Measurements from ENCODE around the gene MKKS. TPM values are rescaled to one million over a fixed set of nuclear protein-coding genes. Genes with fewer than 3 reads are reported as not detected.
A peak's percentile ranks its signal among the peaks of the same experiment; 100 is the strongest.

MKKS gene
- polyA plus RNA-seq, 2 of the 4 experiments (the other 2 are of a cell fraction): 24.3 to 85.2 TPM

DNA sequence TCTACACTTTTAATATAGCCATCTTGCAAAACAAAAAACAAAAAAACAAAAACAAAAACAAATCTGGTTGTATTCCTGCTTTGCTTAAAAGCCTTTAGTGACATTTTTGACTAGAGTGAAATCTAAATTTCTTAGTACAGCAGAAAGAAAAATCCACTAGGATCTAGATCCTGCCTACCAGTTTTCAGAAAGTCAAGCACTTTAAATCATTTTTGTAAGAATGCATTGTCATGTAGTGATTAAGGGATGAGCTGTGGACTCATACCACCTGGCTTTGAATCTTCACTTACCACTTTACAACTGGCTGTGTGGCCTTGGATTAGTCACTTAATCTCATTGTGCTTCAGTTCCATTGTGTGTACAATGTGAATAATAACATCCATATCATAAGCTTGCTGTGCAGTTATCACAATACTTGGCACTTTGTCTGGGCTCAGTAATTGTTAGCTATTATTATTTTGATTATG lies 4.0 kb downstream of the MKKS start (continued):
- TF ChIP-seq SREBF2 (IDR thresholded peaks at IDR 0.05) (no peak), ZFP36 (IDR thresholded peaks at IDR 0.05; ENCODE audit: borderline replicate concordance, partially characterized antibody) (no peak), POLR2A (IDR thresholded peaks at IDR 0.05; ENCODE audit: low read length) (no peak), HOXA7 (CRISPR knock-in tag; IDR thresholded peaks at IDR 0.05) (no peak), EHF (CRISPR knock-in tag; IDR thresholded peaks at IDR 0.05) (0 out of 2 replicates have a peak, but pooled peaks have one; percentile 12), MAZ (IDR thresholded peaks at IDR 0.05; ENCODE audit: borderline replicate concordance, low read depth, low read length) (no peak), JUNB (IDR thresholded peaks at IDR 0.05) (peak; percentile 79), CBX2 (IDR thresholded peaks at IDR 0.05; ENCODE audit: borderline replicate concordance, low read depth) (no peak), FOSB (CRISPR knock-in tag; IDR thresholded peaks at IDR 0.05) (no peak), KDM1A (IDR thresholded peaks at IDR 0.05; ENCODE audit: low read depth) (no peak), HOXB13 (CRISPR knock-in tag; IDR thresholded peaks at IDR 0.05; ENCODE audit: low read depth) (no peak), NR3C1 (IDR thresholded peaks at IDR 0.05) (no peak), RAD21 (conservative IDR thresholded peaks at IDR 0.05 in 1 of 2, IDR thresholded peaks at IDR 0.05 in 1 of 2) (no peak), HDAC2 (IDR thresholded peaks at IDR 0.05) (no peak), NFE2L2 (conservative IDR thresholded peaks at IDR 0.05; ENCODE audit: low read length) (0 out of 2 replicates have a peak, but pooled peaks have one; percentile 26), CBX8 (IDR thresholded peaks at IDR 0.05) (no peak), JUN (IDR thresholded peaks at IDR 0.05) (peak in 1 of 2 experiments; percentile 47; a peak in 2 of 5 replicates), BHLHE40 (IDR thresholded peaks at IDR 0.05; ENCODE audit: low read depth, low read length) (no peak), TFCP2L1 (CRISPR knock-in tag; IDR thresholded peaks at IDR 0.05) (no peak), ESRRA (IDR thresholded peaks at IDR 0.05; ENCODE audit: borderline replicate concordance, low read length) (no peak), CHD4 (IDR thresholded peaks at IDR 0.05; ENCODE audit: borderline replicate concordance) (no peak), FOXS1 (CRISPR knock-in tag; IDR thresholded peaks at IDR 0.05) (no peak), PHF8 (IDR thresholded peaks at IDR 0.05; ENCODE audit: borderline replicate concordance, low read depth) (no peak), ZSCAN20 (CRISPR knock-in tag; IDR thresholded peaks at IDR 0.05) (no peak), RFX5 (IDR thresholded peaks at IDR 0.05) (no peak)
- TF ChIP-seq, protein P1, sequence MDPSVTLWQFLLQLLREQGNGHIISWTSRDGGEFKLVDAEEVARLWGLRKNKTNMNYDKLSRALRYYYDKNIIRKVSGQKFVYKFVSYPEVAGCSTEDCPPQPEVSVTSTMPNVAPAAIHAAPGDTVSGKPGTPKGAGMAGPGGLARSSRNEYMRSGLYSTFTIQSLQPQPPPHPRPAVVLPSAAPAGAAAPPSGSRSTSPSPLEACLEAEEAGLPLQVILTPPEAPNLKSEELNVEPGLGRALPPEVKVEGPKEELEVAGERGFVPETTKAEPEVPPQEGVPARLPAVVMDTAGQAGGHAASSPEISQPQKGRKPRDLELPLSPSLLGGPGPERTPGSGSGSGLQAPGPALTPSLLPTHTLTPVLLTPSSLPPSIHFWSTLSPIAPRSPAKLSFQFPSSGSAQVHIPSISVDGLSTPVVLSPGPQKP (IDR thresholded peaks at IDR 0.05; ENCODE audit: low read depth, low read length): no peak
- TF ChIP-seq, protein P2, sequence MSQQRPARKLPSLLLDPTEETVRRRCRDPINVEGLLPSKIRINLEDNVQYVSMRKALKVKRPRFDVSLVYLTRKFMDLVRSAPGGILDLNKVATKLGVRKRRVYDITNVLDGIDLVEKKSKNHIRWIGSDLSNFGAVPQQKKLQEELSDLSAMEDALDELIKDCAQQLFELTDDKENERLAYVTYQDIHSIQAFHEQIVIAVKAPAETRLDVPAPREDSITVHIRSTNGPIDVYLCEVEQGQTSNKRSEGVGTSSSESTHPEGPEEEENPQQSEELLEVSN (IDR thresholded peaks at IDR 0.05; ENCODE audit: borderline replicate concordance, low read depth): no peak
- TF ChIP-seq, protein P3, sequence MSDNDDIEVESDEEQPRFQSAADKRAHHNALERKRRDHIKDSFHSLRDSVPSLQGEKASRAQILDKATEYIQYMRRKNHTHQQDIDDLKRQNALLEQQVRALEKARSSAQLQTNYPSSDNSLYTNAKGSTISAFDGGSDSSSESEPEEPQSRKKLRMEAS (IDR thresholded peaks at IDR 0.05): peak; percentile 50; the same call in 1 of the 2 replicates
- TF ChIP-seq, protein P4, sequence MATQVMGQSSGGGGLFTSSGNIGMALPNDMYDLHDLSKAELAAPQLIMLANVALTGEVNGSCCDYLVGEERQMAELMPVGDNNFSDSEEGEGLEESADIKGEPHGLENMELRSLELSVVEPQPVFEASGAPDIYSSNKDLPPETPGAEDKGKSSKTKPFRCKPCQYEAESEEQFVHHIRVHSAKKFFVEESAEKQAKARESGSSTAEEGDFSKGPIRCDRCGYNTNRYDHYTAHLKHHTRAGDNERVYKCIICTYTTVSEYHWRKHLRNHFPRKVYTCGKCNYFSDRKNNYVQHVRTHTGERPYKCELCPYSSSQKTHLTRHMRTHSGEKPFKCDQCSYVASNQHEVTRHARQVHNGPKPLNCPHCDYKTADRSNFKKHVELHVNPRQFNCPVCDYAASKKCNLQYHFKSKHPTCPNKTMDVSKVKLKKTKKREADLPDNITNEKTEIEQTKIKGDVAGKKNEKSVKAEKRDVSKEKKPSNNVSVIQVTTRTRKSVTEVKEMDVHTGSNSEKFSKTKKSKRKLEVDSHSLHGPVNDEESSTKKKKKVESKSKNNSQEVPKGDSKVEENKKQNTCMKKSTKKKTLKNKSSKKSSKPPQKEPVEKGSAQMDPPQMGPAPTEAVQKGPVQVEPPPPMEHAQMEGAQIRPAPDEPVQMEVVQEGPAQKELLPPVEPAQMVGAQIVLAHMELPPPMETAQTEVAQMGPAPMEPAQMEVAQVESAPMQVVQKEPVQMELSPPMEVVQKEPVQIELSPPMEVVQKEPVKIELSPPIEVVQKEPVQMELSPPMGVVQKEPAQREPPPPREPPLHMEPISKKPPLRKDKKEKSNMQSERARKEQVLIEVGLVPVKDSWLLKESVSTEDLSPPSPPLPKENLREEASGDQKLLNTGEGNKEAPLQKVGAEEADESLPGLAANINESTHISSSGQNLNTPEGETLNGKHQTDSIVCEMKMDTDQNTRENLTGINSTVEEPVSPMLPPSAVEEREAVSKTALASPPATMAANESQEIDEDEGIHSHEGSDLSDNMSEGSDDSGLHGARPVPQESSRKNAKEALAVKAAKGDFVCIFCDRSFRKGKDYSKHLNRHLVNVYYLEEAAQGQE (IDR thresholded peaks at IDR 0.05): no peak
- TF ChIP-seq, protein P5, sequence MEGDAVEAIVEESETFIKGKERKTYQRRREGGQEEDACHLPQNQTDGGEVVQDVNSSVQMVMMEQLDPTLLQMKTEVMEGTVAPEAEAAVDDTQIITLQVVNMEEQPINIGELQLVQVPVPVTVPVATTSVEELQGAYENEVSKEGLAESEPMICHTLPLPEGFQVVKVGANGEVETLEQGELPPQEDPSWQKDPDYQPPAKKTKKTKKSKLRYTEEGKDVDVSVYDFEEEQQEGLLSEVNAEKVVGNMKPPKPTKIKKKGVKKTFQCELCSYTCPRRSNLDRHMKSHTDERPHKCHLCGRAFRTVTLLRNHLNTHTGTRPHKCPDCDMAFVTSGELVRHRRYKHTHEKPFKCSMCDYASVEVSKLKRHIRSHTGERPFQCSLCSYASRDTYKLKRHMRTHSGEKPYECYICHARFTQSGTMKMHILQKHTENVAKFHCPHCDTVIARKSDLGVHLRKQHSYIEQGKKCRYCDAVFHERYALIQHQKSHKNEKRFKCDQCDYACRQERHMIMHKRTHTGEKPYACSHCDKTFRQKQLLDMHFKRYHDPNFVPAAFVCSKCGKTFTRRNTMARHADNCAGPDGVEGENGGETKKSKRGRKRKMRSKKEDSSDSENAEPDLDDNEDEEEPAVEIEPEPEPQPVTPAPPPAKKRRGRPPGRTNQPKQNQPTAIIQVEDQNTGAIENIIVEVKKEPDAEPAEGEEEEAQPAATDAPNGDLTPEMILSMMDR (IDR thresholded peaks at IDR 0.05): no peak
- TF ChIP-seq, protein P6, sequence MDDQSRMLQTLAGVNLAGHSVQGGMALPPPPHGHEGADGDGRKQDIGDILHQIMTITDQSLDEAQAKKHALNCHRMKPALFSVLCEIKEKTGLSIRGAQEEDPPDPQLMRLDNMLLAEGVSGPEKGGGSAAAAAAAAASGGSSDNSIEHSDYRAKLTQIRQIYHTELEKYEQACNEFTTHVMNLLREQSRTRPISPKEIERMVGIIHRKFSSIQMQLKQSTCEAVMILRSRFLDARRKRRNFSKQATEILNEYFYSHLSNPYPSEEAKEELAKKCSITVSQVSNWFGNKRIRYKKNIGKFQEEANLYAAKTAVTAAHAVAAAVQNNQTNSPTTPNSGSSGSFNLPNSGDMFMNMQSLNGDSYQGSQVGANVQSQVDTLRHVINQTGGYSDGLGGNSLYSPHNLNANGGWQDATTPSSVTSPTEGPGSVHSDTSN (IDR thresholded peaks at IDR 0.05): no peak
- TF ChIP-seq, protein P7, sequence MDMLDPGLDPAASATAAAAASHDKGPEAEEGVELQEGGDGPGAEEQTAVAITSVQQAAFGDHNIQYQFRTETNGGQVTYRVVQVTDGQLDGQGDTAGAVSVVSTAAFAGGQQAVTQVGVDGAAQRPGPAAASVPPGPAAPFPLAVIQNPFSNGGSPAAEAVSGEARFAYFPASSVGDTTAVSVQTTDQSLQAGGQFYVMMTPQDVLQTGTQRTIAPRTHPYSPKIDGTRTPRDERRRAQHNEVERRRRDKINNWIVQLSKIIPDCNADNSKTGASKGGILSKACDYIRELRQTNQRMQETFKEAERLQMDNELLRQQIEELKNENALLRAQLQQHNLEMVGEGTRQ (IDR thresholded peaks at IDR 0.05): no peak
- TF ChIP-seq, protein P8, sequence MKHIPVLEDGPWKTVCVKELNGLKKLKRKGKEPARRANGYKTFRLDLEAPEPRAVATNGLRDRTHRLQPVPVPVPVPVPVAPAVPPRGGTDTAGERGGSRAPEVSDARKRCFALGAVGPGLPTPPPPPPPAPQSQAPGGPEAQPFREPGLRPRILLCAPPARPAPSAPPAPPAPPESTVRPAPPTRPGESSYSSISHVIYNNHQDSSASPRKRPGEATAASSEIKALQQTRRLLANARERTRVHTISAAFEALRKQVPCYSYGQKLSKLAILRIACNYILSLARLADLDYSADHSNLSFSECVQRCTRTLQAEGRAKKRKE (CRISPR knock-in tag; IDR thresholded peaks at IDR 0.05; ENCODE audit: low read depth): peak; percentile 31; the same call in 1 of the 2 replicates
- TF ChIP-seq, protein P9, sequence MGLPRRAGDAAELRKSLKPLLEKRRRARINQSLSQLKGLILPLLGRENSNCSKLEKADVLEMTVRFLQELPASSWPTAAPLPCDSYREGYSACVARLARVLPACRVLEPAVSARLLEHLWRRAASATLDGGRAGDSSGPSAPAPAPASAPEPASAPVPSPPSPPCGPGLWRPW (IDR thresholded peaks at IDR 0.05): no peak
